Lung (tissue), 12 donors: ENCODE data around the gene PTPN22. TPM values are rescaled to one million over a fixed set of nuclear protein-coding genes. Genes with fewer than 3 reads are reported as not detected.

Experiments
- ATAC-seq: fragments of 200-7000 bp; cut with Tn5 transposase; one replicate; pipeline ENCODE4 v1.9.1; 2020; ENCODE audit warnings: moderate number of reproducible peaks; ENCODE audit not compliant: insufficient read depth, low FRiP score
- DNase-seq, 3 donors: peaks; one replicate each; pipeline ENCODE4 v3.0.0-alpha.2; 2013 to 2017
- H3K27ac ChIP-seq, 2 donors: one replicate each; pipeline ENCODE4 v1.5.1; 2013; ENCODE audit warnings: mild to moderate bottlenecking in 2 of 2, moderate library complexity in 2 of 2, control low read depth in 1 of 2, inconsistent platforms in 1 of 2, low read depth in 1 of 2, low read length in 1 of 2
- H3K27me3 ChIP-seq, 3 donors: one replicate each; pipeline ENCODE4 v1.5.1; 2013; ENCODE audit warnings: low read length in 2 of 3; ENCODE audit not compliant: control insufficient read depth in 3 of 3, insufficient read depth in 3 of 3
- H3K36me3 ChIP-seq, 4 donors: one replicate each; pipeline ENCODE4 v1.5.1; 2013; ENCODE audit warnings: low read length in 4 of 4, mild to moderate bottlenecking in 1 of 4, moderate library complexity in 1 of 4; ENCODE audit not compliant: control insufficient read depth in 4 of 4, insufficient read depth in 4 of 4
- H3K4me1 ChIP-seq, 5 donors: one replicate each; pipeline ENCODE4 v1.5.1; 2013; ENCODE audit warnings: low read length in 5 of 5, mild to moderate bottlenecking in 2 of 5, moderate library complexity in 1 of 5; ENCODE audit not compliant: control insufficient read depth in 5 of 5, insufficient read depth in 5 of 5
- H3K4me3 ChIP-seq: one replicate; pipeline ENCODE4 v1.5.1; 2013; ENCODE audit warnings: mild to moderate bottlenecking, control low read depth, moderate library complexity
- H3K9ac ChIP-seq, 2 donors: one replicate each; pipeline ENCODE4 v1.5.1; 2013; ENCODE audit warnings: low read length in 2 of 2, control low read depth in 1 of 2; ENCODE audit not compliant: insufficient read depth in 1 of 2
- H3K9me3 ChIP-seq, 4 donors: one replicate each; pipeline ENCODE4 v1.5.1; 2013; ENCODE audit warnings: low read length in 3 of 4, mild to moderate bottlenecking in 1 of 4, moderate library complexity in 1 of 4; ENCODE audit not compliant: control insufficient read depth in 4 of 4, insufficient read depth in 3 of 4
- WGBS, 2 donors: extraction: QIAGEN DNeasy Blood & Tissue Kit; methylation state at CpG; one replicate each; pipeline ENCODE4 v1.1.7; 2013; 5-methylcytosine and 5-hydroxymethylcytosine counted together
- polyA plus RNA-seq, 2 donors: library from polyadenylated mRNA; stranded (reverse); fragments of 200-250 nt; gene quantifications; one replicate each; pipeline ENCODE4 v1.2.1, GENCODE V29; 2013
- total RNA-seq, 2 donors: library from RNA; depleted of rRNA in 1 of 2; stranded (reverse); fragments of >200 nt in 1 of 2; gene quantifications; one replicate each; pipeline ENCODE4 v1.2.1, GENCODE V29; 2014 to 2021
- TF ChIP-seq, protein P1 (sequence below): IDR thresholded peaks from 2 replicates; pipeline ENCODE4 v1.5.1; 2012; ENCODE audit warnings: mild to moderate bottlenecking; ENCODE audit errors: control extremely low read depth, extremely low read depth
- donor health status: control.
- donor health status: control.
- donor health status: Bipolar disorder and iron deficiency.
- donor health status: healthy.
- donor health status: DM: yes; HTN: yes; CAD: no.

PTPN22 gene
- total and polyA plus RNA-seq, 4 donors, result 4.2 to 7.0 (median 6.1) TPM

DNA sequence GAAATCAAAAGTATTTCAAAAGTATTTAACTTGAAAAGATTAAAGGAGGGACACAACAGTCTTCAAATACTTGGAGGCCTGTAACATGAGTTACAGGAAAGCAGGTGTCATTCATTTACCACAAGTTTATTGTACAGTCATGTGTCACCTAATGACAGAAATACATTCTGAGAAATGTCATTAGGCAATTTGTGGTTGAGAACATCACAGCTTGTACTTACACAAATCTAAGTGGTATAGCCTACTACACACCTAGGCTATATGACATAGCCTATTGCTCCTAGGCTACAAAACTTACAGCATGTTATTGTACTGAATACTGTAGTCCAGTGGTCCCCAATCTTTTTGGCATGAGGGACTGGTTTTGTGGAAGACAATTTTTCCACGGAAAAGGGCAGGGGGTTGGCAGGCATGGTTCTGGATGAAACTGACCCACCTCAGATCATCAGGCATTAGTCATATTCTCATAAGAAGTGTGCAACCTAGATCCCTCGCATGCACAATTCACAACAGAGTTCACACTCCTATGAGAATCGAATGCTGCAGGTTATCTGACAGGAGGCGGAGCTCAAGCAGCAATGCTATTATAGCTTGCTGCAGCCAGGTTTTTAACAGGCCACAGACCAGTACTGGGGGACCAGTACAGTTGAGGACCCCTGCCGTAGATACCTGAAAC is 87.3 kb downstream of the PTPN22 start:
- H3K4me3 ChIP-seq, result no peak overlapping the region
- no peak overlapping the region for H3K9ac ChIP-seq
- peaks cover 0 to 6% (median 0%) of the 10 kb centered on the region in 4 donors for H3K36me3 ChIP-seq
- no peaks in the 10 kb centered on the region for H3K27me3 ChIP-seq
- peak overlapping the region; percentile 62 to 84 for H3K27ac ChIP-seq
- peaks cover 5 to 28% (median 8%) of the 10 kb centered on the region in 5 donors for H3K4me1 ChIP-seq
- ATAC-seq, result peak; percentile 54
- 76 to 78% methylated on average over 5 of the region's 5 CpGs for WGBS, 2 donors
- DNase-seq, result peak in 1 of 3 donors; percentile 13
- H3K9me3 ChIP-seq, result no peaks in the 10 kb centered on the region
- TF ChIP-seq, protein P1, sequence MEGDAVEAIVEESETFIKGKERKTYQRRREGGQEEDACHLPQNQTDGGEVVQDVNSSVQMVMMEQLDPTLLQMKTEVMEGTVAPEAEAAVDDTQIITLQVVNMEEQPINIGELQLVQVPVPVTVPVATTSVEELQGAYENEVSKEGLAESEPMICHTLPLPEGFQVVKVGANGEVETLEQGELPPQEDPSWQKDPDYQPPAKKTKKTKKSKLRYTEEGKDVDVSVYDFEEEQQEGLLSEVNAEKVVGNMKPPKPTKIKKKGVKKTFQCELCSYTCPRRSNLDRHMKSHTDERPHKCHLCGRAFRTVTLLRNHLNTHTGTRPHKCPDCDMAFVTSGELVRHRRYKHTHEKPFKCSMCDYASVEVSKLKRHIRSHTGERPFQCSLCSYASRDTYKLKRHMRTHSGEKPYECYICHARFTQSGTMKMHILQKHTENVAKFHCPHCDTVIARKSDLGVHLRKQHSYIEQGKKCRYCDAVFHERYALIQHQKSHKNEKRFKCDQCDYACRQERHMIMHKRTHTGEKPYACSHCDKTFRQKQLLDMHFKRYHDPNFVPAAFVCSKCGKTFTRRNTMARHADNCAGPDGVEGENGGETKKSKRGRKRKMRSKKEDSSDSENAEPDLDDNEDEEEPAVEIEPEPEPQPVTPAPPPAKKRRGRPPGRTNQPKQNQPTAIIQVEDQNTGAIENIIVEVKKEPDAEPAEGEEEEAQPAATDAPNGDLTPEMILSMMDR, result no peak

DNA sequence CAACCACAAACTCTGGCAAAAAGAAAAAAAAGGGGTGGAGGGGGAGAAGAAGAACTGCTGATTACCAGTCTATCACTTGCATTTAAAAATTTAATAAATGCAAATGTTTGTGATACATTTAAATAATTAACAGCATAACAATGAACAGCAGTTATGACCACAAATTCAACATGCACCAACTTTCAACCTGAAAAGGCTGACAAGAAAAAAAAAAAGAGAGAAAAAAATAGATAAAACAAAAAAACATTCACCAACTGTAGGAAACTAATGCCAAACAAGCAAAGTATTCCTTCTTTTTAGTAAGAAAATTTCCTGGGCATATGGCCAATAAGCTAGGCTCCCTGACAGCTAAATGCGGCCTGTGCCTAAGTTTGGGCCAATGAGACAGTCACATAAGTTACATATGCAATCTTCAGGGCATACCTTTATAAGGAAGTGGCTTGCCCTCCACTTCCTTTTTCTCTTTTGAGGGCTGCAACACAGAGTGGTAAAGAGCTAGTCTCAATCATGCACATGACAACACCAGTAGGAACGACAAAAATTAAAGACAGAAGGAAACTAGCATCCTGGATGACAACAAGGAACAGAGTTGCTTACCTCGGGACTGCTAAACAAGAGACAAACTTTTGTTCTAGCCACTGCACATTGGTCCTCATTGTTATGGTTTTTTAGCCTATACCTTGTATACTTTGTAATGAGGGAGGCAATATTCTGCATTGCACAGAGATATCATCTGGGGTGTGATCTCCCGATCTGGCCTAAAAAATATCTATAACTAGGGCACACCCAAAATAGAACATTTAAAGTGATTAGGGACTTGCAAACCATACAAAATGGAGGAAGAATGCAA is 88.0 kb downstream of the PTPN22 start:
- Histone ChIP-seq H3K9ac (no peak overlapping the region), H3K27me3 (no peaks in the 10 kb centered on the region), H3K4me1 (peaks cover 5 to 26% (median 8%) of the 10 kb centered on the region in 5 donors), H3K4me3 (no peak overlapping the region), H3K9me3 (no peaks in the 10 kb centered on the region), H3K36me3 (no peaks in the 10 kb centered on the region), H3K27ac (peak overlapping the region; percentile 62 to 68)
- DNase-seq (peak; percentile 43 to 86 (median 80)), ATAC-seq (peak; percentile 93)
- WGBS, 2 donors, result 8 to 20% methylated on average over 4 of the region's 4 CpGs
- TF ChIP-seq, protein P1, result no peak

DNA sequence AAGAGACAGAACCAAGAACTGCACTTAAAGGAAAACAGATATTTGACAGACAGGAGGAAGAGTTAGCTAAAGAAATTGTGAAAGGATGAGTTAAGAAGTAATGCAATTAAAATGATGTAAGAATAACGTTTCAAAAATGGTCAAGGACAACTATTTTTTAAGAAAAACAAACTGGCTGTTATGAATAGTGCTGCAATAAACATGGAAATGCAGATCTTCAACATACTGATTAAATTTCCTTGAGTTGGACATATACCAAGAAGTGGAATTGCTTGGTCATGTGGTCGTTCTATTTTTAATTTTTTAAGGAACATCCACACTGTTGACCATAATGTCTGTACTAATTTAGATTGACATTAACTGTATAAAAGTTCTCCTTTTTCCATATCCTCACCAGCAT is 89.1 kb downstream of the PTPN22 start:
- WGBS, 2 donors, result 9 to 33% methylated on average over 2 of the region's 2 CpGs
- peak overlapping the region in 1 of 2 donors; percentile 9 for H3K27ac ChIP-seq
- DNase-seq, result peak in 2 of 3 donors; percentile 36 to 64
- H3K27me3 ChIP-seq, result no peaks in the 10 kb centered on the region
- H3K4me3 ChIP-seq, result no peak overlapping the region
- H3K9me3 ChIP-seq, result no peaks in the 10 kb centered on the region
- H3K36me3 ChIP-seq, result no peaks in the 10 kb centered on the region
- peaks cover 5 to 26% (median 8%) of the 10 kb centered on the region in 5 donors for H3K4me1 ChIP-seq
- H3K9ac ChIP-seq, result no peak overlapping the region
- TF ChIP-seq, protein P1, result no peak
- no peak for ATAC-seq
